Immature natural killer cell (primary cell): Measurements from ENCODE around the gene APBA3. TPM values are rescaled to one million over a fixed set of nuclear protein-coding genes. Genes with fewer than 3 reads are reported as not detected.

ENCODE experiments used
- polyA plus RNA-seq, 3 donors: library from polyadenylated mRNA; unstranded; fragments of 300-500 nt; fragmentation: Illumina TruSeq; gene quantifications; one replicate each; pipeline ENCODE4 v1.2.3, GENCODE V29; 2021

APBA3 gene
- polyA plus RNA-seq, 3 donors from 2014 or later: 24.2 to 32.4 (median 31.2) TPM

Other genes starting within 250 kb of the APBA3 start
- not detected for gene TEKTIP1, start 222.5 kb downstream of the APBA3 start, polyA plus RNA-seq
- 10 to 100 TPM; 17.1 to 26.9 (median 25.6) TPM for gene MFSD12, start 204.1 kb downstream of the APBA3 start, polyA plus RNA-seq
- gene HMG20B, start 188.7 kb downstream of the APBA3 start, polyA plus RNA-seq: 10 to 100 TPM; 42.9 to 74.8 (median 60.1) TPM
- under 1 TPM in 2 of 3 donors, not detected in 1; 0.04 to 0.95 TPM for gene GIPC3, start 176.2 kb downstream of the APBA3 start, polyA plus RNA-seq
- gene TBXA2R, start 154.8 kb downstream of the APBA3 start, polyA plus RNA-seq: 1 to 10 TPM; 3.1 to 9.5 (median 3.1) TPM
- gene CACTIN, start 134.9 kb downstream of the APBA3 start, polyA plus RNA-seq: 10 to 100 TPM in 1 of 3 donors, 1 to 10 TPM in 2; 1.4 to 18.0 (median 5.6) TPM
- 10 to 100 TPM in 1 of 3 donors, 1 to 10 TPM in 1, not detected in 1; 4.3 to 25.7 TPM for gene PIP5K1C, start 61.2 kb downstream of the APBA3 start, polyA plus RNA-seq
- gene TJP3, start 53.3 kb downstream of the APBA3 start, polyA plus RNA-seq: under 1 TPM in 1 of 3 donors, not detected in 2; 0.34 TPM
- 100 to 1,000 TPM; 116 to 167 (median 122) TPM for gene MRPL54, start 990 bp upstream of the APBA3 start, polyA plus RNA-seq
- gene RAX2, start 10.5 kb upstream of the APBA3 start, polyA plus RNA-seq: not detected
- gene MATK, start 24.7 kb upstream of the APBA3 start, polyA plus RNA-seq: 100 to 1,000 TPM; 326 to 436 (median 418) TPM
- 1 to 10 TPM; 2.1 to 5.4 (median 3.1) TPM for gene ZFR2, start 107.3 kb upstream of the APBA3 start, polyA plus RNA-seq
- gene ATCAY, start 119.0 kb upstream of the APBA3 start, polyA plus RNA-seq: not detected
- not detected for gene NMRK2, start 171.4 kb upstream of the APBA3 start, polyA plus RNA-seq
- 10 to 100 TPM; 28.3 to 45.3 (median 29.6) TPM for gene DAPK3, start 209.4 kb upstream of the APBA3 start, polyA plus RNA-seq
- gene EEF2, start 223.8 kb upstream of the APBA3 start, polyA plus RNA-seq: 100 to 1,000 TPM; 167 to 381 (median 325) TPM
- 1 to 10 TPM; 6.1 to 8.5 (median 7.3) TPM for gene PIAS4, start 246.0 kb upstream of the APBA3 start, polyA plus RNA-seq